Measurements from ENCODE around the gene MYMX. TPM values are rescaled to one million over a fixed set of nuclear protein-coding genes. Genes with fewer than 3 reads are reported as not detected.

The MYMX gene
- total and polyA plus RNA-seq, 4 donors, result 0.21 TPM; not detected in 3

DNA sequence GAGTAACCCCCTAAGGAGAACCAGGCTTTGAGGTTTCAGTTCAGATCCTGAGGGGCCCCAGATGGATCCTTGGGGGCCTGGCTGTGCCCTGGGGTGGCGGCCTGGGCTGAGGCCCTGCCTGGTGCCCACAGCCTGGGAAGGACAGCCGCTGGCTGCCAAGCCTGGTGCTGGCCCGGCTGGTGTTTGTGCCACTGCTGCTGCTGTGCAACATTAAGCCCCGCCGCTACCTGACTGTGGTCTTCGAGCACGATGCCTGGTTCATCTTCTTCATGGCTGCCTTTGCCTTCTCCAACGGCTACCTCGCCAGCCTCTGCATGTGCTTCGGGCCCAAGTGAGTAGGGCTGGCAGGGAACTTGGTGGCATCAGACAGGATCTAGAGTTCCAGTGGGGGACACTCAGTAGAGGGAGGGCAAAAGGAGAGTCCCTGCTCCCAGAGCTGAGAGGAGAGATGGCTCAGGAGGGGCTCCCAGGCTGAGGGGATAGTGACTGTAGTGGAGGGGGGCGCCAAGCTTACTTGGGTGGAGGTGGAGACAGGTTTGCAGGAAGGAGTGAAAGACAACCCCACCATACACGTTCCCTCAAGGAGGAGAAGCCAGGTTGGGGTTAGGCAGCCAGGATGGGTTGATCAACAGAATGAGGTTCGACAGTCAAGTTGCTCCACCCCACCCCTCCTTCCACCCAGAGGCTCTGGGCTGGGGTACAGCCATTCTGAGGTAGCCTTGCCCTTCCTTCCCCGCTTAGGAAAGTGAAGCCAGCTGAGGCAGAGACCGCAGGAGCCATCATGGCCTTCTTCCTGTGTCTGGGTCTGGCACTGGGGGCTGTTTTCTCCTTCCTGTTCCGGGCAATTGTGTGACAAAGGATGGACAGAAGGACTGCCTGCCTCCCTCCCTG, 16.2 kb downstream of the MYMX start:
- no peak for DNase-seq
- H3K4me3 ChIP-seq, result no peak overlapping the region
- peak overlapping the region; percentile 9 to 69 for H3K27ac ChIP-seq (ENCODE audit: low read depth in 1 of 2, low read length in 1 of 2)
- H3K36me3 ChIP-seq (ENCODE audit: control insufficient read depth in 4 of 4, insufficient read depth in 4 of 4, low read length in 4 of 4), result peaks cover 0 to 20% (median 1%) of the 10 kb centered on the region in 4 donors
- no peak for ATAC-seq (ENCODE audit: insufficient read depth, low FRiP score)
- TF ChIP-seq, protein P1, sequence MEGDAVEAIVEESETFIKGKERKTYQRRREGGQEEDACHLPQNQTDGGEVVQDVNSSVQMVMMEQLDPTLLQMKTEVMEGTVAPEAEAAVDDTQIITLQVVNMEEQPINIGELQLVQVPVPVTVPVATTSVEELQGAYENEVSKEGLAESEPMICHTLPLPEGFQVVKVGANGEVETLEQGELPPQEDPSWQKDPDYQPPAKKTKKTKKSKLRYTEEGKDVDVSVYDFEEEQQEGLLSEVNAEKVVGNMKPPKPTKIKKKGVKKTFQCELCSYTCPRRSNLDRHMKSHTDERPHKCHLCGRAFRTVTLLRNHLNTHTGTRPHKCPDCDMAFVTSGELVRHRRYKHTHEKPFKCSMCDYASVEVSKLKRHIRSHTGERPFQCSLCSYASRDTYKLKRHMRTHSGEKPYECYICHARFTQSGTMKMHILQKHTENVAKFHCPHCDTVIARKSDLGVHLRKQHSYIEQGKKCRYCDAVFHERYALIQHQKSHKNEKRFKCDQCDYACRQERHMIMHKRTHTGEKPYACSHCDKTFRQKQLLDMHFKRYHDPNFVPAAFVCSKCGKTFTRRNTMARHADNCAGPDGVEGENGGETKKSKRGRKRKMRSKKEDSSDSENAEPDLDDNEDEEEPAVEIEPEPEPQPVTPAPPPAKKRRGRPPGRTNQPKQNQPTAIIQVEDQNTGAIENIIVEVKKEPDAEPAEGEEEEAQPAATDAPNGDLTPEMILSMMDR (IDR thresholded peaks at IDR 0.05; ENCODE audit: control extremely low read depth, extremely low read depth), result no peak
- H3K9me3 ChIP-seq (ENCODE audit: control insufficient read depth in 4 of 4, insufficient read depth in 3 of 4, low read length in 3 of 4), result no peaks in the 10 kb centered on the region
- no peak overlapping the region for H3K9ac ChIP-seq (ENCODE audit: insufficient read depth in 1 of 2, low read length in 2 of 2)
- 72 to 87% methylated on average over 16 of the region's 16 CpGs for WGBS, 2 donors
- H3K4me1 ChIP-seq (ENCODE audit: control insufficient read depth in 5 of 5, insufficient read depth in 5 of 5, low read length in 5 of 5), result peaks cover under 1 to 20% (median 7%) of the 10 kb centered on the region in 5 donors
- no peaks in the 10 kb centered on the region for H3K27me3 ChIP-seq (ENCODE audit: control insufficient read depth in 3 of 3, insufficient read depth in 3 of 3, low read length in 2 of 3)

DNA sequence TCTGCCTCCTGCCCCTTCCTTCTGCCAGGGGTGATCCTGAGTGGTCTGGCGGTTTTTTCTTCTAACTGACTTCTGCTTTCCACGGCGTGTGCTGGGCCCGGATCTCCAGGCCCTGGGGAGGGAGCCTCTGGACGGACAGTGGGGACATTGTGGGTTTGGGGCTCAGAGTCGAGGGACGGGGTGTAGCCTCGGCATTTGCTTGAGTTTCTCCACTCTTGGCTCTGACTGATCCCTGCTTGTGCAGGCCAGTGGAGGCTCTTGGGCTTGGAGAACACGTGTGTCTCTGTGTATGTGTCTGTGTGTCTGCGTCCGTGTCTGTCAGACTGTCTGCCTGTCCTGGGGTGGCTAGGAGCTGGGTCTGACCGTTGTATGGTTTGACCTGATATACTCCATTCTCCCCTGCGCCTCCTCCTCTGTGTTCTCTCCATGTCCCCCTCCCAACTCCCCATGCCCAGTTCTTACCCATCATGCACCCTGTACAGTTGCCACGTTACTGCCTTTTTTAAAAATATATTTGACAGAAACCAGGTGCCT, 16.9 kb downstream of the MYMX start:
- ATAC-seq (ENCODE audit: insufficient read depth, low FRiP score) (no peak), DNase-seq (no peak)
- peak overlapping the region; percentile 9 to 69 for H3K27ac ChIP-seq (ENCODE audit: low read depth in 1 of 2, low read length in 1 of 2)
- no peak overlapping the region for H3K4me3 ChIP-seq
- TF ChIP-seq, protein P1 (IDR thresholded peaks at IDR 0.05; ENCODE audit: control extremely low read depth, extremely low read depth), result no peak
- 44 to 71% methylated on average over 14 of the region's 14 CpGs for WGBS, 2 donors
- peaks cover 0 to 20% (median 7%) of the 10 kb centered on the region in 5 donors for H3K4me1 ChIP-seq (ENCODE audit: control insufficient read depth in 5 of 5, insufficient read depth in 5 of 5, low read length in 5 of 5)
- no peak overlapping the region for H3K9ac ChIP-seq (ENCODE audit: insufficient read depth in 1 of 2, low read length in 2 of 2)
- H3K27me3 ChIP-seq (ENCODE audit: control insufficient read depth in 3 of 3, insufficient read depth in 3 of 3, low read length in 2 of 3), result no peaks in the 10 kb centered on the region
- H3K9me3 ChIP-seq (ENCODE audit: control insufficient read depth in 4 of 4, insufficient read depth in 3 of 4, low read length in 3 of 4), result no peaks in the 10 kb centered on the region
- peaks cover 0 to 20% (median 1%) of the 10 kb centered on the region in 4 donors for H3K36me3 ChIP-seq (ENCODE audit: control insufficient read depth in 4 of 4, insufficient read depth in 4 of 4, low read length in 4 of 4)

DNA sequence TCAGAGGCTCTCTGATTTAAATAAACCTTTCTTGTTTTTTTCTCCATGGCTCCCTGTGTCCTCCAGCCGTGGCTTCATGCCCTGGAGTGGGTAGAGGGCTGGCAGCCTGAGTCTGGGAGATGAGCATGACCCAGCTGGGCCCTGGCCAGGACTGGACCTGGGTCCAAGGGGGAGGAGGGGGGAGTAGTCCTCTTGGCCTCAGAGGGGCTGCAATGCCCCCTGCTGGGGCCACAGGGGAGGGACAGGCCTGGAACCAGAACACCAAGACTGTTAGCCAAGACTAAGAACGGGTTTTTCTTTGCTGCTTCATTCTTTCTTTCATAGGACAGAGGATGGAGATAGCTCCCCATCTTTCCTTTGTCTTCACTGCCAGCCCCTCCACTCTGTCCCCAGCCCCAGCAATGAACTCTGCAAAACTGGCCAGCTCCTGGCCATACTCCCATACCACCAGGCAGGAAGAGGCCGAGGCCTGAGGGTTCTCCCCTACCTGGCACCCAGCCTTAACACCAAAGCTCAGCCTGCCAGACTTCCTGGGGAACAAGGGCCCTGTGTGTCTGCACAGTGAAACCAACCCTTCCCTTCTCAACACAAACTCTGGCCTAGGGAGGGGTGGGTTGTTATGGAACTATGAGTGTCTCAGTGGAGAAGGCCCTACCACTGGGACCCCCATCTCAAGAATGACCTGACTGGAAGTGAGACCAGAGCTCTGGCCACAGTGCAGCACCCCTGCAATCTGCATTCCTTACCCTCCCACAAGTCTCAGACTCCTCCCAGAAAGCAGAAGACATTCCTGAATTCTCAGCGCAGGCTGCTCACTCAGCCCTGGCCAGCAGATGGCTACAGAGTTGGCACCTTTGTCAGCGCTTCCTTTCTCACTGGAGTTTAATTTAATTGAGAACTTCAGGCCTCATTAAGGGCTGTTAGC, 17.6 kb downstream of the MYMX start:
- DNase-seq, result peak; percentile 67 to 73 (median 69)
- Histone ChIP-seq H3K27ac (ENCODE audit: low read depth in 1 of 2, low read length in 1 of 2) (peak overlapping the region; percentile 69 to 76), H3K4me3 (no peak overlapping the region), H3K9me3 (ENCODE audit: control insufficient read depth in 4 of 4, insufficient read depth in 3 of 4, low read length in 3 of 4) (no peaks in the 10 kb centered on the region), H3K4me1 (ENCODE audit: control insufficient read depth in 5 of 5, insufficient read depth in 5 of 5, low read length in 5 of 5) (peaks cover 0 to 20% (median 7%) of the 10 kb centered on the region in 5 donors), H3K36me3 (ENCODE audit: control insufficient read depth in 4 of 4, insufficient read depth in 4 of 4, low read length in 4 of 4) (peaks cover 0 to 20% (median 1%) of the 10 kb centered on the region in 4 donors), H3K27me3 (ENCODE audit: control insufficient read depth in 3 of 3, insufficient read depth in 3 of 3, low read length in 2 of 3) (no peaks in the 10 kb centered on the region), H3K9ac (ENCODE audit: insufficient read depth in 1 of 2, low read length in 2 of 2) (no peak overlapping the region)
- no peak for ATAC-seq (ENCODE audit: insufficient read depth, low FRiP score)
- WGBS, 2 donors, result 40 to 50% methylated on average over 5 of the region's 5 CpGs
- TF ChIP-seq, protein P1 (IDR thresholded peaks at IDR 0.05; ENCODE audit: control extremely low read depth, extremely low read depth), result peak; percentile 26
